ENCODE results near the gene CCDC91. TPM values are rescaled to one million over a fixed set of nuclear protein-coding genes. Genes with fewer than 3 reads are reported as not detected.

The CCDC91 gene
- total RNA-seq, 1 experiment from 2014 or later, result 26.9 TPM

DNA sequence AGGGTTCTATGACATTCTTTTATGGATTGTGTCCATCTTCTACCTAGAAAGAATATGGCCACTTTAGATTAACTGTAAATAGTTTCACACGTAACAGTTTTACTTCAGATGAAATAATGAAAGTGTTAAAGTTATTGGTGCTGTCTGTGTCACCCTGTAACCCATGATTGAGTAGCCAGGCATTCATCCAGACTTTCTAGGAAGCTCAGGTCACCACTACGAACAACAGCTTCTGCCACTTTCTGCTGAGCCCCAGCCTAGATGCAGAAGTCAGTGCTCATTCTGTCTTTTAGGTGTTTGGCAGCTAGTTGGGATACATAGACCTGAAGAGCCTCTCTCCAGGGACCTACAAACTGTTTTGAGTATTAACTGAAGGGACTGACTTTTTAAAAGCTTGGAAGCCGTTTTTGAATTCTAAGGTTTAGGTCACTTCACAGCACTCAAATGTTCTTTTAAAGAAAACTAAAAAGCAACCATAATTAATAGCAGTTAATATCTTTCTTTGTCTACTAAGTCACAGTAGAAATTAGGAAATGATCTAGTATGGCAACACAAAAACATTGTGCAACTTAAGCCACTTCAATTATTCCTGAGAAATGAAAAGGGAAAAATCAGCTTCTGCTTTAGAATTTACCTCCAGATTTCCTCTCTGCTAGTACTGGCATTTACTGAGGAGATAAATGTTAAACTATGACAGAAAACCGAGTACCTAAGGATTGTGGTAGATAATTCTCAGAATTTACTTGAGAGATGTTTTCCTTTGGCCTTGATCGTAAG is 266.9 kb downstream of the CCDC91 start:
- no peaks in the 10 kb centered on the region for H3K27me3 ChIP-seq (ENCODE audit: control insufficient read depth, insufficient read depth, low read length)
- no peaks in the 10 kb centered on the region for H3K4me1 ChIP-seq (ENCODE audit: control insufficient read depth, insufficient read depth, low read length)
- no TSS peak for BruUV-seq (replicated peaks)
- no peaks in the 10 kb centered on the region for H3K9me3 ChIP-seq (ENCODE audit: control insufficient read depth, insufficient read depth, low read depth, low read length)
- no peaks in the 10 kb centered on the region; the same call in 1 of the 2 replicates for H3K36me3 ChIP-seq (ENCODE audit: control insufficient read depth, insufficient read depth, low read length)
- TF ChIP-seq POLR2AphosphoS5 (IDR thresholded peaks at IDR 0.05; ENCODE audit: low read depth, low read length) (no peak), TCF7L2 (IDR thresholded peaks at IDR 0.05; ENCODE audit: low read depth, low read length) (no peak), SIN3A (IDR thresholded peaks at IDR 0.05; ENCODE audit: borderline replicate concordance, insufficient read depth, low read depth, low read length) (no peak), CTCF (IDR thresholded peaks at IDR 0.05) (no peak)
- TF ChIP-seq, protein P1, sequence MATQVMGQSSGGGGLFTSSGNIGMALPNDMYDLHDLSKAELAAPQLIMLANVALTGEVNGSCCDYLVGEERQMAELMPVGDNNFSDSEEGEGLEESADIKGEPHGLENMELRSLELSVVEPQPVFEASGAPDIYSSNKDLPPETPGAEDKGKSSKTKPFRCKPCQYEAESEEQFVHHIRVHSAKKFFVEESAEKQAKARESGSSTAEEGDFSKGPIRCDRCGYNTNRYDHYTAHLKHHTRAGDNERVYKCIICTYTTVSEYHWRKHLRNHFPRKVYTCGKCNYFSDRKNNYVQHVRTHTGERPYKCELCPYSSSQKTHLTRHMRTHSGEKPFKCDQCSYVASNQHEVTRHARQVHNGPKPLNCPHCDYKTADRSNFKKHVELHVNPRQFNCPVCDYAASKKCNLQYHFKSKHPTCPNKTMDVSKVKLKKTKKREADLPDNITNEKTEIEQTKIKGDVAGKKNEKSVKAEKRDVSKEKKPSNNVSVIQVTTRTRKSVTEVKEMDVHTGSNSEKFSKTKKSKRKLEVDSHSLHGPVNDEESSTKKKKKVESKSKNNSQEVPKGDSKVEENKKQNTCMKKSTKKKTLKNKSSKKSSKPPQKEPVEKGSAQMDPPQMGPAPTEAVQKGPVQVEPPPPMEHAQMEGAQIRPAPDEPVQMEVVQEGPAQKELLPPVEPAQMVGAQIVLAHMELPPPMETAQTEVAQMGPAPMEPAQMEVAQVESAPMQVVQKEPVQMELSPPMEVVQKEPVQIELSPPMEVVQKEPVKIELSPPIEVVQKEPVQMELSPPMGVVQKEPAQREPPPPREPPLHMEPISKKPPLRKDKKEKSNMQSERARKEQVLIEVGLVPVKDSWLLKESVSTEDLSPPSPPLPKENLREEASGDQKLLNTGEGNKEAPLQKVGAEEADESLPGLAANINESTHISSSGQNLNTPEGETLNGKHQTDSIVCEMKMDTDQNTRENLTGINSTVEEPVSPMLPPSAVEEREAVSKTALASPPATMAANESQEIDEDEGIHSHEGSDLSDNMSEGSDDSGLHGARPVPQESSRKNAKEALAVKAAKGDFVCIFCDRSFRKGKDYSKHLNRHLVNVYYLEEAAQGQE (IDR thresholded peaks at IDR 0.05; ENCODE audit: insufficient read depth in 1 of 2, low read depth in 2 of 2, low read length in 1 of 2), result no peak
- POLR2A ChIA-PET, result no interaction called here
- intact Hi-C loops (cut with micrococcal nuclease; ENCODE audit: unreplicated experiment) (no loop called here), in situ Hi-C loops (cut with HindIII; ENCODE audit: low pct_unique_long_range_greater_than_20kb, low sequenced_read_pairs) (no loop called here)
- no peak overlapping the region for H3K27ac ChIP-seq (ENCODE audit: low read length)
- CTCF ChIA-PET, result no interaction called here
- no peak for ATAC-seq
- H3K4me3 ChIP-seq (ENCODE audit: low read depth in 2 of 2, low read length in 2 of 2), result no peak overlapping the region
- DNase-seq (ENCODE audit: low read depth, low spot score), result no peak

DNA sequence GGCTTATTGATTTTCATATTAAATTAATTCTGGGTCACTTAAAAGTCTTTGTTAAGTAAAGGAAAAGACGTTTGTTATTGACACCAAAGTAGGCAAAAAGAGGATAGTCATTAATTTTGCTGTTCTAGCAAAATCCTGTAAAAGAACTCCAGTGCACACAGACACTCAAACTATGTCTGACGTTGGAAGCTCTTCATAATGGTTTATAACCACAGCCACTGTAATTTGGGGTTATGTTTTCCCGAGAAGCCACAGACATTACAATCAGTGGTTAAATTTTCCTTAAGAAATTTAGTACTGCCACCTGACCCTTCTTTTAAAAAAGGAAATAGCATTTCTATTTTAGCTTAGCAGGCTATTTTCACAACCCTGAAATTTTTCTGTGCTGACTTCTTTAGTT is 267.5 kb downstream of the CCDC91 start:
- BruUV-seq (replicated peaks), result no TSS peak
- Histone ChIP-seq H3K9me3 (ENCODE audit: control insufficient read depth, insufficient read depth, low read depth, low read length) (no peaks in the 10 kb centered on the region), H3K4me3 (ENCODE audit: low read depth in 2 of 2, low read length in 2 of 2) (no peak overlapping the region), H3K27me3 (ENCODE audit: control insufficient read depth, insufficient read depth, low read length) (no peaks in the 10 kb centered on the region), H3K4me1 (ENCODE audit: control insufficient read depth, insufficient read depth, low read length) (no peaks in the 10 kb centered on the region), H3K27ac (ENCODE audit: low read length) (no peak overlapping the region), H3K36me3 (ENCODE audit: control insufficient read depth, insufficient read depth, low read length) (no peaks in the 10 kb centered on the region)
- ATAC-seq, result no peak
- TF ChIP-seq, protein P1 (IDR thresholded peaks at IDR 0.05; ENCODE audit: insufficient read depth in 1 of 2, low read depth in 2 of 2, low read length in 1 of 2), result no peak
- TF ChIP-seq CTCF (IDR thresholded peaks at IDR 0.05) (no peak), TCF7L2 (IDR thresholded peaks at IDR 0.05; ENCODE audit: low read depth, low read length) (no peak), POLR2AphosphoS5 (IDR thresholded peaks at IDR 0.05; ENCODE audit: low read depth, low read length) (no peak), SIN3A (IDR thresholded peaks at IDR 0.05; ENCODE audit: borderline replicate concordance, insufficient read depth, low read depth, low read length) (no peak)
- ChIA-PET CTCF (no interaction called here), POLR2A (no interaction called here)
- intact Hi-C loops (cut with micrococcal nuclease; ENCODE audit: unreplicated experiment) (no loop called here), in situ Hi-C loops (cut with HindIII; ENCODE audit: low pct_unique_long_range_greater_than_20kb, low sequenced_read_pairs) (no loop called here)
- no peak for DNase-seq (ENCODE audit: low read depth, low spot score)
